Uterus (tissue), 4 donors: ENCODE measurements around the gene TBRG4. TPM values are rescaled to one million over a fixed set of nuclear protein-coding genes. Genes with fewer than 3 reads are reported as not detected.

Experiments
- DNase-seq, 2 donors: peaks; one replicate each; pipeline ENCODE4 v3.0.0-alpha.2; 2019 to 2020
- H3K27ac ChIP-seq, 2 donors: fragments of 200-600 bp; sonication (generic); 1 replicate in 1 of 2; 2 replicates in 1 of 2; pipeline ENCODE4 v1.5.1; 2016 to 2018
- H3K27me3 ChIP-seq, 2 donors: fragments of 200-600 bp; sonication (generic); one replicate each; pipeline ENCODE4 v1.5.1; 2018 to 2019; ENCODE audit warnings: control low read depth in 1 of 2
- H3K36me3 ChIP-seq, 2 donors: fragments of 200-600 bp; sonication (generic); one replicate each; pipeline ENCODE4 v1.5.1; 2019; ENCODE audit warnings: control low read depth in 1 of 2
- H3K4me1 ChIP-seq, 2 donors: fragments of 200-600 bp; sonication (generic); one replicate each; pipeline ENCODE4 v1.5.1; 2018 to 2019; ENCODE audit warnings: control low read depth in 1 of 2
- H3K4me3 ChIP-seq, 2 donors: fragments of 200-600 bp; sonication (generic); 1 replicate in 1 of 2; 2 replicates in 1 of 2; pipeline ENCODE4 v1.5.1; 2018 to 2019; ENCODE audit warnings: mild to moderate bottlenecking in 1 of 2
- H3K9me3 ChIP-seq, 2 donors: fragments of 200-600 bp; sonication (generic); one replicate each; pipeline ENCODE4 v1.5.1; 2019; ENCODE audit warnings: control low read depth in 1 of 2
- CTCF ChIP-seq, 4 experiments: fragments of 200-600 bp in 2 of 4; fragments of 450-650 bp in 2 of 4; sonication (generic) in 2 of 4; IDR thresholded peaks; one replicate each; pipeline ENCODE4 v1.5.1; 2016 to 2019; ENCODE audit warnings: antibody characterized with exemption in 4 of 4, mild to moderate bottlenecking in 2 of 4, moderate library complexity in 1 of 4
- POLR2A ChIP-seq, 2 donors: fragments of 450-650 bp; IDR thresholded peaks; one replicate each; pipeline ENCODE4 v1.6.1; 2016; ENCODE audit warnings: antibody characterized with exemption in 2 of 2, mild to moderate bottlenecking in 1 of 2, moderate library complexity in 1 of 2
- intact Hi-C: fragments of 100-400 bp; cut with DNase I; formaldehyde crosslinking; loops from one replicate; pipeline ENCODE4 v1.15.1; 2023; ENCODE audit warnings: low total_unique reads
- total RNA-seq, 4 donors: library from RNA; depleted of rRNA in 3 of 4; stranded (reverse); fragments of >200 nt in 3 of 4; gene quantifications; one replicate each; pipeline versions ENCODE4 v1.1.0 to v1.2.4, GENCODE V29; 2014 to 2023
- donor health status: DM: yes; HTN: yes; CAD: no.

Gene TBRG4
- total RNA-seq, 4 donors from 2014 or later, result 7.4 to 51.2 (median 42.5) TPM

DNA sequence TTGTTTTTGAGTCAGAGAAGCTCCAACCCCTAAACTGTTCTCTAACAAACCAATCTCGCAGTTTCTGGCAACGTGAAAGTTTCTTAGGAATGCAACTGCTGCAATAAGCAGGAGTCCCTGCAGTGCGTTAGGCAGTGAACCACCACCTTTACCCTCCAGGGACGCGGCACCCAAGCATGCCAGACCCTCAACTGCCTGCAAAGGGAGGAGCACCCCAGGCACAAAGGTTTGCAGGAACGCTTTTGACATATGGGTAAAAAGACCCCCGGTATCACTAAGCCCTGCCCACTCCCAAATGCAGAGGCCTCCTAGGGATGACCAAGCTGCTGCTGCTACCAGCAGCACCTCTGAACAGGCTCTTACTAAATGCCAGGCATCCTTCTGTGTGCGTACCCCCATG, 4.7 kb downstream of the TBRG4 start:
- Histone ChIP-seq H3K27me3 (no peaks in the 10 kb centered on the region), H3K27ac (no peak overlapping the region), H3K9me3 (no peaks in the 10 kb centered on the region), H3K4me3 (no peak overlapping the region), H3K4me1 (peaks cover 0 to 3% of the 10 kb centered on the region in 2 donors), H3K36me3 (no peaks in the 10 kb centered on the region)
- TF ChIP-seq POLR2A (IDR thresholded peaks at IDR 0.05) (no peak), CTCF (IDR thresholded peaks at IDR 0.05) (no peak)
- intact Hi-C loops, result no loop called here
- DNase-seq, result no peak

GRCh38 chr7:45105588-45106188, 5.8 kb downstream of the TBRG4 start:
- no peak for DNase-seq
- Histone ChIP-seq H3K4me1 (peaks cover 0 to 3% of the 10 kb centered on the region in 2 donors), H3K27me3 (no peaks in the 10 kb centered on the region), H3K27ac (no peak overlapping the region), H3K9me3 (no peaks in the 10 kb centered on the region), H3K4me3 (no peak overlapping the region), H3K36me3 (no peaks in the 10 kb centered on the region)
- intact Hi-C loops, result no loop called here
- no peak for TF ChIP-seq CTCF (IDR thresholded peaks at IDR 0.05)
- no peak for TF ChIP-seq POLR2A (IDR thresholded peaks at IDR 0.05)

- Histone ChIP-seq H3K27me3 (no peaks in the 10 kb centered on the region), H3K36me3 (no peaks in the 10 kb centered on the region), H3K27ac (no peak overlapping the region), H3K4me3 (no peak overlapping the region), H3K4me1 (peaks cover 0 to 3% of the 10 kb centered on the region in 2 donors), H3K9me3 (no peaks in the 10 kb centered on the region)
- intact Hi-C loops, result no loop called here
- TF ChIP-seq CTCF (IDR thresholded peaks at IDR 0.05), result no peak
- no peak for TF ChIP-seq POLR2A (IDR thresholded peaks at IDR 0.05)
- no peak for DNase-seq
These were observed 6.5 kb downstream of the TBRG4 start for GRCh38 chr7:45104844-45105587.

GRCh38 chr7:45103958-45104843, 7.3 kb downstream of the TBRG4 start:
- Histone ChIP-seq H3K27me3 (no peaks in the 10 kb centered on the region), H3K4me3 (no peak overlapping the region), H3K36me3 (no peaks in the 10 kb centered on the region), H3K9me3 (no peaks in the 10 kb centered on the region), H3K4me1 (peaks cover 0 to 3% of the 10 kb centered on the region in 2 donors), H3K27ac (no peak overlapping the region)
- no peak for DNase-seq
- no peak for TF ChIP-seq CTCF (IDR thresholded peaks at IDR 0.05)
- TF ChIP-seq POLR2A (IDR thresholded peaks at IDR 0.05), result no peak
- intact Hi-C loops, result no loop called here
